ENCODE results near the gene TNS2.

- TF ChIP-seq CTCF (IDR thresholded peaks at IDR 0.05) = no peak
- no peak for TF ChIP-seq POLR2A (IDR thresholded peaks at IDR 0.05)
Measured at GRCh38 chr12:53113136-53113705, 63.4 kb downstream of the TNS2 start.

Measured in heart left ventricle (tissue), 13 donors.